PC-9 (cell line): ENCODE data around the gene AOPEP.

ENCODE experiments used
- EZH2 ChIP-seq: fragments of 200-600 bp; sonication (generic); IDR thresholded peaks from 2 replicates; pipeline ENCODE4 v1.8.0; 2017; ENCODE audit warnings: antibody characterized with exemption, low read depth
- TF ChIP-seq, protein P1 (sequence below): fragments of 200-600 bp; sonication (generic); conservative IDR thresholded peaks from 2 replicates; pipeline ENCODE4 v1.6.1; 2017; ENCODE audit warnings: mixed run types, antibody characterized with exemption, mild to moderate bottlenecking, moderate library complexity

- TF ChIP-seq EZH2 = no peak
- TF ChIP-seq, protein P1, sequence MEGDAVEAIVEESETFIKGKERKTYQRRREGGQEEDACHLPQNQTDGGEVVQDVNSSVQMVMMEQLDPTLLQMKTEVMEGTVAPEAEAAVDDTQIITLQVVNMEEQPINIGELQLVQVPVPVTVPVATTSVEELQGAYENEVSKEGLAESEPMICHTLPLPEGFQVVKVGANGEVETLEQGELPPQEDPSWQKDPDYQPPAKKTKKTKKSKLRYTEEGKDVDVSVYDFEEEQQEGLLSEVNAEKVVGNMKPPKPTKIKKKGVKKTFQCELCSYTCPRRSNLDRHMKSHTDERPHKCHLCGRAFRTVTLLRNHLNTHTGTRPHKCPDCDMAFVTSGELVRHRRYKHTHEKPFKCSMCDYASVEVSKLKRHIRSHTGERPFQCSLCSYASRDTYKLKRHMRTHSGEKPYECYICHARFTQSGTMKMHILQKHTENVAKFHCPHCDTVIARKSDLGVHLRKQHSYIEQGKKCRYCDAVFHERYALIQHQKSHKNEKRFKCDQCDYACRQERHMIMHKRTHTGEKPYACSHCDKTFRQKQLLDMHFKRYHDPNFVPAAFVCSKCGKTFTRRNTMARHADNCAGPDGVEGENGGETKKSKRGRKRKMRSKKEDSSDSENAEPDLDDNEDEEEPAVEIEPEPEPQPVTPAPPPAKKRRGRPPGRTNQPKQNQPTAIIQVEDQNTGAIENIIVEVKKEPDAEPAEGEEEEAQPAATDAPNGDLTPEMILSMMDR = no peak
Observed at GRCh38 chr9:94818178-94818541, 91.7 kb downstream of the AOPEP start.
